ENCODE measurements around the gene RBM34. TPM values are rescaled to one million over a fixed set of nuclear protein-coding genes. Genes with fewer than 3 reads are reported as not detected.

Gene RBM34
- total RNA-seq, 4 donors from 2014 or later: 13.1 to 56.7 (median 29.7) TPM

DNA sequence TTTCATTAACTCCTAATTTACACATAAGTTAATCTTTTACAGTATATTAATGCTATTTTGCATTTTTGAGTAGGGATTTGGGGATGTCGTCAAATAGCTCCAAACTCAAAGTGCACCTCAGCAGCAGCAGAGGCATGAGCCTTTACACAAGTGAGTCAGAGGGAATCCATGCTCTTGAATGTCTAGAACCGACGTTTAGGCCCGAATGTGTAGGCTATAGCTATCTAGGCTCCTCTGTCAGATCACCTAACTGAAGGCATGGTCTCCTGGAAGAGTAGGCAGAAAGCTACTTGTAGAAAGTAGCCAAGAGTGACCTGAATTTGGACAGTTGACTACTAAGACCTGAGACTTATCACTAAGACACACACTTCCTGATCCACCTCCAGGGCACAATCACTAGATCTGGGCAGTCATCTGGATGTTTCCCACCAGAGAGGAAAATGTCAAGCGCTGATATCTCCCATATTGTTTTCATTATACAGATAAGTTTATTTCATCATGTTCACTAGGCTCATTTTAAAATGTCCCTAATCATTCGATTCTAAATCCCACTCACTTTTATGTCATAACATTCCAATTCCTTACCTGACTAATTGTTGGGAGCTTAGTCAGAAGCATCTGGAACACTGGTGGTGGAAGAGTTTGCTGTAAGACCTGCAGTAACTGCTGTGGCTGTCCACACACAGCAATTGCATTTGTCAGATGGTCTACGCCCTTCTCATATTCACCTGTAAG lies 47.7 kb downstream of the RBM34 start:
- DNase-seq: no peak
- Histone ChIP-seq H3K9me3 (no peaks in the 10 kb centered on the region), H3K27me3 (no peaks in the 10 kb centered on the region), H3K4me3 (no peak overlapping the region), H3K4me1 (no peaks in the 10 kb centered on the region), H3K36me3 (peaks cover 0 to 65% (median 20%) of the 10 kb centered on the region in 4 donors), H3K27ac (no peak overlapping the region)
- no peak for TF ChIP-seq EP300 (IDR thresholded peaks at IDR 0.05; ENCODE audit: low read depth)
- no peak for TF ChIP-seq POLR2AphosphoS5 (IDR thresholded peaks at IDR 0.05)
- TF ChIP-seq, protein P1, sequence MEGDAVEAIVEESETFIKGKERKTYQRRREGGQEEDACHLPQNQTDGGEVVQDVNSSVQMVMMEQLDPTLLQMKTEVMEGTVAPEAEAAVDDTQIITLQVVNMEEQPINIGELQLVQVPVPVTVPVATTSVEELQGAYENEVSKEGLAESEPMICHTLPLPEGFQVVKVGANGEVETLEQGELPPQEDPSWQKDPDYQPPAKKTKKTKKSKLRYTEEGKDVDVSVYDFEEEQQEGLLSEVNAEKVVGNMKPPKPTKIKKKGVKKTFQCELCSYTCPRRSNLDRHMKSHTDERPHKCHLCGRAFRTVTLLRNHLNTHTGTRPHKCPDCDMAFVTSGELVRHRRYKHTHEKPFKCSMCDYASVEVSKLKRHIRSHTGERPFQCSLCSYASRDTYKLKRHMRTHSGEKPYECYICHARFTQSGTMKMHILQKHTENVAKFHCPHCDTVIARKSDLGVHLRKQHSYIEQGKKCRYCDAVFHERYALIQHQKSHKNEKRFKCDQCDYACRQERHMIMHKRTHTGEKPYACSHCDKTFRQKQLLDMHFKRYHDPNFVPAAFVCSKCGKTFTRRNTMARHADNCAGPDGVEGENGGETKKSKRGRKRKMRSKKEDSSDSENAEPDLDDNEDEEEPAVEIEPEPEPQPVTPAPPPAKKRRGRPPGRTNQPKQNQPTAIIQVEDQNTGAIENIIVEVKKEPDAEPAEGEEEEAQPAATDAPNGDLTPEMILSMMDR (IDR thresholded peaks at IDR 0.05): no peak
- no peak for TF ChIP-seq POLR2A (IDR thresholded peaks at IDR 0.05)
- 92 to 93% methylated on average over 2 to 7 of the region's 7 CpGs for WGBS, 2 donors (ENCODE audit: low coverage in 1 of 2)
- in situ Hi-C loops (cut with MboI; ENCODE audit: low pct_ligation_motif_present in 1 of 4, low pct_unique_long_range_greater_than_20kb in 1 of 4, low sequenced_read_pairs in 3 of 4) (loop anchor here in 2 of 4 donors (25.0 kb wide), 1 partner anchor 299 kb away; no protein-coding TSS in a partner anchor), intact Hi-C loops (cut with DNase I; ENCODE audit: low total_unique reads) (no loop called here)

DNA sequence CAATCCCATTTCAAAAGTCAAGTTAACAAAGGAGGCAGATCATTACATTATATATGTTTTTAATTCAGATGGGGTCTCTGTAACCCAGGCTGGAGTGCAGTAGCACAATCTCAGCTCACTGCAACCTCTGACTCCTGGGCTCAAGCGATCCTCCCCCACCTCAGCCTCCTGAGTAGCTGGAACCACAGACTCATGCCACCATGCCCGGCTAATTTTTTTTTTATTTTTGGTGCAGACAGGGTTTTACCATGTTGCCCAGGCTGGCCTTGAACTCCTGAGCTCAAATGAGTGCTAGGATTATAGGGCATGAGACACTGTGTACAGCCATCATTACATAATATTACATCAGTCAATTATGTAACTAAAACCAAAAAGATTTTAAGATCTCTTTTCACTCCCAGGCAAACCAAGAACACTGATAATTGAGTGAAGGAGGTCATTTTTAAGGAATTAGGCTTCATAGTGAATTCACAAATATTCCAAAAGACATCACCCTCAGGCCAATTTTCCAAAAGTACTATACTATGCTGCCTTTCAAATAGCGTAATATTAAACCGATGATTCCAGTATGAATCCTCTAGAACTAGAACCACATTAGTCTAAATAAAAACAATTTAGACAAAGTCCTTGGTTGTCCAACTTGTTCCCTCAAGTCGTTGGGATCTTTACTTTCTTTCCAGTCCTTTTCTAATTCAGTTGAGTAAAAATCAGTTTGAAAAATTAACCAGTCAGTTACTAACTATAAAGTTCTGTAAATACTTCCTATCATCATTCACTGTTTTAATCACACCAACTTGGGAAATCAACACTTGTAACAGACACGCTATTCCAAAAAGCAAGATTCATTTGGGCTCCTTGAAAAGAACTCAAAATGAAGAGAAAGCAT lies 48.5 kb downstream of the RBM34 start:
- 83 to 88% methylated on average over 4 to 6 of the region's 6 CpGs for WGBS, 2 donors (ENCODE audit: low coverage in 1 of 2)
- no peaks in the 10 kb centered on the region for H3K27me3 ChIP-seq
- intact Hi-C loops (cut with DNase I; ENCODE audit: low total_unique reads) (no loop called here), in situ Hi-C loops (cut with MboI; ENCODE audit: low pct_ligation_motif_present in 1 of 4, low pct_unique_long_range_greater_than_20kb in 1 of 4, low sequenced_read_pairs in 3 of 4) (loop anchor here in 2 of 4 donors (25.0 kb wide), 1 partner anchor 300 kb away; no protein-coding TSS in a partner anchor)
- no peak for DNase-seq
- TF ChIP-seq EP300 (IDR thresholded peaks at IDR 0.05; ENCODE audit: low read depth) (no peak), POLR2AphosphoS5 (IDR thresholded peaks at IDR 0.05) (no peak), POLR2A (IDR thresholded peaks at IDR 0.05) (no peak)
- TF ChIP-seq, protein P1 (IDR thresholded peaks at IDR 0.05): no peak
- H3K9me3 ChIP-seq: no peaks in the 10 kb centered on the region
- no peaks in the 10 kb centered on the region for H3K4me1 ChIP-seq
- no peak overlapping the region for H3K4me3 ChIP-seq
- H3K27ac ChIP-seq: no peak overlapping the region
- peaks cover 0 to 58% (median 20%) of the 10 kb centered on the region in 4 donors for H3K36me3 ChIP-seq

DNA sequence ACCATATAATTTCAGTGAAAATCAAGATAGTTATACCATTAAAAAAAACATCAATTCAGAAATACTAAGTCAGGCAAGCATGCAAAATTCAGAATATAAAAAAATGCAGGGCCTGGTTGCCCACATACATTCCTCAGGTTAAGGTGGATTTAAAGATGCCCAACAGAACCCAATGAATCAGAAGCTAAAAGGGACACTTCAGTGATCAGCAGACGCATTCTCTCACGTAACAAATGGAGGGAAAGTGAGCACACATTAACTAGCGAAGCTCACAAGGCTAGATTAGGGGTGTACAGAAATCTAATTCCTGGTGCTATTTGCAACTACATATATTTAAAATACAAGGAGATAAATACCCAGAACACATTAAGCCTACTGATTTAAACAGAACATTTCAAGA lies 49.9 kb downstream of the RBM34 start:
- DNase-seq: no peak
- in situ Hi-C loops (cut with MboI; ENCODE audit: low pct_ligation_motif_present in 1 of 4, low pct_unique_long_range_greater_than_20kb in 1 of 4, low sequenced_read_pairs in 3 of 4) (loop anchor here in 2 of 4 donors (25.0 kb wide), 1 partner anchor 301 kb away; no protein-coding TSS in a partner anchor), intact Hi-C loops (cut with DNase I; ENCODE audit: low total_unique reads) (no loop called here)
- no peak overlapping the region for H3K27ac ChIP-seq
- 83% methylated on average over 3 of the region's 3 CpGs for WGBS, 2 donors (ENCODE audit: low coverage in 1 of 2)
- no peaks in the 10 kb centered on the region for H3K27me3 ChIP-seq
- H3K36me3 ChIP-seq: peaks cover 0 to 51% (median 20%) of the 10 kb centered on the region in 4 donors
- no peak overlapping the region for H3K4me3 ChIP-seq
- TF ChIP-seq, protein P1 (IDR thresholded peaks at IDR 0.05): no peak
- TF ChIP-seq EP300 (IDR thresholded peaks at IDR 0.05; ENCODE audit: low read depth) (no peak), POLR2AphosphoS5 (IDR thresholded peaks at IDR 0.05) (no peak), POLR2A (IDR thresholded peaks at IDR 0.05) (no peak)
- no peaks in the 10 kb centered on the region for H3K9me3 ChIP-seq
- no peaks in the 10 kb centered on the region for H3K4me1 ChIP-seq

DNA sequence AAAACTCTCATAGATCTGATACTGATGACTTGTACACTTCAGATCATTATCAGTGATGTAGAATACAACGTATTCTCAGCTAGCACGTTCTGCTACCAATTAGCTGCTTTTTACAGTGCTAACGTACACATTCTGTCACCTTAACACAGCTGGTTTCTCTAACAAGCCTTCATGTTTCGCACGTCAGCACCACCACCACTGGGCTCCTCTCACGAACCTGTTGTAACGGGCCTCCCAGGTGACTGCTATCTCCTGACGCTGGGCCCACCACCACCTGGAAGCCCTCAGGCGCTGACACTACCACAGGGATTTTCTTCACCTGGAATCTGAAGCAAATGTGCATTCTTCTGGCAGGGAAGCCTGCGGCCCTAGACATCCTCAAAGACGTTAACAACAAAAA lies 52.2 kb downstream of the RBM34 start:
- Histone ChIP-seq H3K36me3 (peaks cover 0 to 33% (median 12%) of the 10 kb centered on the region in 4 donors), H3K4me3 (no peak overlapping the region), H3K9me3 (no peaks in the 10 kb centered on the region), H3K27ac (no peak overlapping the region), H3K4me1 (peaks cover 2 to 10% (median 7%) of the 10 kb centered on the region in 4 donors), H3K27me3 (no peaks in the 10 kb centered on the region)
- WGBS, 2 donors (ENCODE audit: low coverage in 1 of 2): 87 to 95% methylated on average over 8 to 11 of the region's 11 CpGs
- TF ChIP-seq POLR2A (IDR thresholded peaks at IDR 0.05) (no peak), EP300 (IDR thresholded peaks at IDR 0.05; ENCODE audit: low read depth) (no peak), POLR2AphosphoS5 (IDR thresholded peaks at IDR 0.05) (no peak)
- TF ChIP-seq, protein P1 (IDR thresholded peaks at IDR 0.05): no peak
- in situ Hi-C loops (cut with MboI; ENCODE audit: low pct_ligation_motif_present in 1 of 4, low pct_unique_long_range_greater_than_20kb in 1 of 4, low sequenced_read_pairs in 3 of 4): loop anchor here in 2 of 4 donors (25.0 kb wide), 1 partner anchor 303 kb away; no protein-coding TSS in a partner anchor
- intact Hi-C loops (cut with DNase I; ENCODE audit: low total_unique reads): loop anchor here (10.0 kb wide), 1 partner anchor 306 kb away; no protein-coding TSS in a partner anchor
- DNase-seq: no peak

Data from transverse colon (tissue), 4 donors.